Measurements from ENCODE around the gene QPRT.
"Not testable (repeated sequence)": the region's sequence is repeated elsewhere in the genome, so short reads cannot be mapped to it uniquely, and the experiment has no call there.

DNA sequence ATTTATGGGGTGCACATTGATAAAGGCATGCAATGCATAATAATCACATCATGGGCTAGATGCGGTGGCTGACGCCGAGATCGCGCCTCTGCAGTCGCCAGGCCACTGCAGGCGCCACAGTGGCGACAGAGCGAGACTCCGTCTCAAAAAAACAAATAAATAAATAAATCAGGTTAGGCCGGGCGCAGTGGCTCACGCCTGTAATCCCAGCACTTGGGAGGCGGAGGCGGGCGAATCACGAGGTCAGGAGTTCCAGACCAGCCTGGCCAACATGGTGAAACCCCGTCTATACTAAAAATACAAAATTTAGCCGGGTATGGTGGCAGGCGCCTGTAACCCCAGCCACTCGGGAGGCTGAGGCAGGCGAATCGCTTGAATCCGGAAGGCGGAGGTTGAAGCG is 13.6 kb downstream of the QPRT start:
- not testable (repeated sequence) for TF ChIP-seq POLR2AphosphoS5 (IDR thresholded peaks at IDR 0.05; ENCODE audit: insufficient read depth in 1 of 2, low read depth in 1 of 2); POLR2A (IDR thresholded peaks at IDR 0.05)
